ENCODE measurements around the gene ADGRG2. TPM values are rescaled to one million over a fixed set of nuclear protein-coding genes. Genes with fewer than 3 reads are reported as not detected.
"Not testable (repeated sequence)": the region's sequence is repeated elsewhere in the genome, so short reads cannot be mapped to it uniquely, and the experiment has no call there.

Gene ADGRG2
- total and polyA plus RNA-seq, 4 donors: 4.5 to 5.9 (median 5.2) TPM

DNA sequence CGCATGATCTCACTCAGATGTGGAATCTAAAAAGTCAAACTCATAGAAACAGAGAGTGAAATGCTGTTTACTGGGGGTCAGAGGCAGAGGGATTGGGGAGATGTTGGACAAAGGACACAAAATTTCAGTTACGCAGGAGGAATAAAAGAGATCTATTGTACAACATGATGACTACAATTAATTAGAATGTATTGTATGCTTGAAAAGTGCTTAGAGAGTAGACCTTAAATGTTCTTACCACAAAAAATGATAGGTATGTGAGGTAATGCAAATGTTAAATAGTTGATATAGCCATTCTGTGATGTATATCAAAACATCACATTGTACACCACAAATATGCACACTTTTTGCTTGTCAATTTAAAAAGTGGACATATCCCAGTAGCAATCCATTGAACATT lies 102.3 kb downstream of the ADGRG2 start:
- Histone ChIP-seq H3K27ac (ENCODE audit: low read depth, low read length) (no peak overlapping the region), H3K4me1 (ENCODE audit: control insufficient read depth, insufficient read depth, low read length) (no peaks in the 10 kb centered on the region), H3K9me3 (ENCODE audit: control insufficient read depth, insufficient read depth, low read length) (no peaks in the 10 kb centered on the region), H3K36me3 (ENCODE audit: control insufficient read depth, insufficient read depth, low read length) (no peaks in the 10 kb centered on the region), H3K4me3 (ENCODE audit: low read depth, low read length) (no peak overlapping the region), H3K27me3 (ENCODE audit: control insufficient read depth, insufficient read depth, low read length) (no peaks in the 10 kb centered on the region)
- DNase-seq (ENCODE audit: low read depth in 4 of 6, low spot score in 6 of 6): no peak
- WGBS (ENCODE audit: insufficient coverage): 89% methylated on average over 1 of the region's 2 CpGs

DNA sequence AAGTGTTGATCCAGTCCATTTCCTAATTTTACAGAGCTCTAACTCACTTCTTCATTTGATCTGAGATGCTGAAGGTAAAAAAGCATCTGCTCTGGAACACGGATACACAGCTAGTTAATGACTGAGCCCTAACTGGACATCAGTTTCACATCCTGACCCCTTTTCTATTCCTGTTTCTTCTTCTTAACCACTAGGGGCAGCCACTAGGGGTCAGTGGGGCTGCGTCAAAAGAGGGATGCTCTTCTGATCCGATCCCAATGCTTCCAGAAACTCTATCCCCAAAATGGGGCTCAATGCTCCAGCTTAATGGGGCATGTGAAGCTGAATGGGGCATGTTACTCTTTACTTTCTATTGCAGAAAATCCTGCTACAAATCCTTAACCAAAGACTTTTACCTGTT lies 105.0 kb downstream of the ADGRG2 start:
- Histone ChIP-seq H3K4me1 (ENCODE audit: control insufficient read depth, insufficient read depth, low read length) (no peaks in the 10 kb centered on the region), H3K27me3 (ENCODE audit: control insufficient read depth, insufficient read depth, low read length) (no peaks in the 10 kb centered on the region), H3K27ac (ENCODE audit: low read depth, low read length) (no peak overlapping the region), H3K9me3 (ENCODE audit: control insufficient read depth, insufficient read depth, low read length) (no peaks in the 10 kb centered on the region), H3K36me3 (ENCODE audit: control insufficient read depth, insufficient read depth, low read length) (no peaks in the 10 kb centered on the region), H3K4me3 (ENCODE audit: low read depth, low read length) (no peak overlapping the region)
- WGBS (ENCODE audit: insufficient coverage): 31% methylated on average over 3 of the region's 3 CpGs
- peak in 2 of 6 donors; percentile 26 to 47 for DNase-seq (ENCODE audit: low read depth in 4 of 6, low spot score in 6 of 6)

DNA sequence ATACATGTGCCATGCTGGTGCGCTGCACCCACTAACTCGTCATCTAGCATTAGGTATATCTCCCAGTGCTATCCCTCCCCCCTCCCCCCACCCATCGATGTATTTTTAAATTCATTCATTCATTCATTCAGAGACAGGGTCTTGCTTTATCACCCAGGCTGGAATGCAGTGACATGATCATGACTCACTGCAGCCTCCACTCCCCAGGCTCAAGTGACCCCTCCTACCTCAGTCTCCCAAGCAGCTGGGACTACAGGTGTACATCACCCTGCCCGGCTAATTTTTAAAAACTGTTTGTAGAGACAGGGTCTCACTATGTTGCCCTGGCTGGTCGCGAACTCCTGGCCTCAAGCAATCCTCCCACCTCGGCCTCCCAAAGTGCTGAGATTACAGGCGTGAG lies 105.7 kb downstream of the ADGRG2 start:
- not testable (repeated sequence) for H3K27ac ChIP-seq (ENCODE audit: low read depth, low read length); H3K9me3 ChIP-seq (ENCODE audit: control insufficient read depth, insufficient read depth, low read length); H3K27me3 ChIP-seq (ENCODE audit: control insufficient read depth, insufficient read depth, low read length); H3K4me1 ChIP-seq (ENCODE audit: control insufficient read depth, insufficient read depth, low read length); H3K4me3 ChIP-seq (ENCODE audit: low read depth, low read length); DNase-seq (ENCODE audit: low read depth in 4 of 6, low spot score in 6 of 6); H3K36me3 ChIP-seq (ENCODE audit: control insufficient read depth, insufficient read depth, low read length)
- 91% methylated on average over 5 of the region's 8 CpGs for WGBS (ENCODE audit: insufficient coverage)

DNA sequence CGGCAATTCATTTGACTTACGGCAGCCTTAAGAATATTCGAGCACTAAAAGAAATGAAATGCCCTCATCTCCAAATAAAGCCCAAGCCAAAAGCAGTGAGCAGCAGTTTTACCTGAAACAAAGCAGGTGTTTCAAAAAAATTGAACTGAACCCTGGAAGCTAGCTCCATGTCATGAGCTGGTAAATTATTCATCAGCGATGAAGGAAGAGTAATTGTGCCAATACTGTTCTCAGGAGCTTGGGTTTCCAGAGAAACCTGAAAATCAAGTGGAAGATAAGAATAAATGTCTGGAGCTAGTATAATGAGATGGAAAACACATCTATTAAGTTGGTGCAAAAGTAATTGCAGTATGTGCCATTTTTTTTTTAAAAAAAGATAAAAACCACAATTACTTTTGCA lies 114.4 kb downstream of the ADGRG2 start:
- WGBS (ENCODE audit: insufficient coverage): 89% methylated on average over 4 of the region's 4 CpGs
- Histone ChIP-seq H3K9me3 (ENCODE audit: control insufficient read depth, insufficient read depth, low read length) (no peaks in the 10 kb centered on the region), H3K4me1 (ENCODE audit: control insufficient read depth, insufficient read depth, low read length) (no peaks in the 10 kb centered on the region), H3K27ac (ENCODE audit: low read depth, low read length) (no peak overlapping the region), H3K4me3 (ENCODE audit: low read depth, low read length) (no peak overlapping the region), H3K27me3 (ENCODE audit: control insufficient read depth, insufficient read depth, low read length) (no peaks in the 10 kb centered on the region), H3K36me3 (ENCODE audit: control insufficient read depth, insufficient read depth, low read length) (no peaks in the 10 kb centered on the region)
- no peak for DNase-seq (ENCODE audit: low read depth in 4 of 6, low spot score in 6 of 6)

DNA sequence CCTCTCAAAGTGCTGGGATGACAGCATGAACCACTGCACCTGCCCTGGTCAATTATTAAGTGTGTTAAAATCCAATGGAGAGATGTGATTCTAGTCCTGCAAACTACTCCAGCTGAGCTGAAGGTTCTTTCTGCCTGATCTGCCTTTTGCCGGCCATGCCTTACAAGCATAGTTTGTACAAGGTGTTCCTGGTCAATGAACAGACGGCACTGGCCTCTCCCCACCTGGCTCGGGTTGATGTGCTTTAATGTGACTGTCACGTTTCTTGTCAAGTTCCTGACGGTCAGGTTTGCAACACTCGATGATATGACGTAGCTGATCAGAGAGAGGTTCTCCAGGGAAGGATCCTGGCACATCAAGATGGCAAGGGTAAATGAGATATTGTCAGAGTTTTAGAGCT lies 115.3 kb downstream of the ADGRG2 start:
- no peak overlapping the region for H3K4me3 ChIP-seq (ENCODE audit: low read depth, low read length)
- no peak for DNase-seq (ENCODE audit: low read depth in 4 of 6, low spot score in 6 of 6)
- H3K27ac ChIP-seq (ENCODE audit: low read depth, low read length): no peak overlapping the region
- 79% methylated on average over 7 of the region's 7 CpGs for WGBS (ENCODE audit: insufficient coverage)
- no peaks in the 10 kb centered on the region for H3K27me3 ChIP-seq (ENCODE audit: control insufficient read depth, insufficient read depth, low read length)
- no peaks in the 10 kb centered on the region for H3K36me3 ChIP-seq (ENCODE audit: control insufficient read depth, insufficient read depth, low read length)
- no peaks in the 10 kb centered on the region for H3K9me3 ChIP-seq (ENCODE audit: control insufficient read depth, insufficient read depth, low read length)
- no peaks in the 10 kb centered on the region for H3K4me1 ChIP-seq (ENCODE audit: control insufficient read depth, insufficient read depth, low read length)

DNA sequence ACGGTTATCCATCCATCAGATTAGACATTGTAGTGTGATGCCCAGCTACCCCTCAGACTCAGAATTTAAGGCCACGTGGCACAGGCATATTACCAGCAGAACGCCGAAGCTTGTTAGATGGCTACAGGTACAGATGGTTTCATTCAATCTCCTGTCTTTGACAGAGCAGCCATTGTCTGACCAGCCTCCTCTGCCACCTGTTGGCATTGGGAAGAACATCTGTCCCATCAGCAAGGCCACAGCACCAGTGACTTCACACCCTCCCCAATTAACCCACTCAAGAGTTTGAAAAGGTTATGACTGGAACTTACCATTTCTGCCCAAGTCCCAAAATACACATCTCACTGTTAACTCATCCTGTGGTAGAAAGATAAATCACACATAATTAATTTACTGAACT lies 116.4 kb downstream of the ADGRG2 start:
- WGBS (ENCODE audit: insufficient coverage): 71% methylated on average over 3 of the region's 4 CpGs
- no peak for DNase-seq (ENCODE audit: low read depth in 4 of 6, low spot score in 6 of 6)
- Histone ChIP-seq H3K27me3 (ENCODE audit: control insufficient read depth, insufficient read depth, low read length) (no peaks in the 10 kb centered on the region), H3K4me1 (ENCODE audit: control insufficient read depth, insufficient read depth, low read length) (no peaks in the 10 kb centered on the region), H3K4me3 (ENCODE audit: low read depth, low read length) (no peak overlapping the region), H3K36me3 (ENCODE audit: control insufficient read depth, insufficient read depth, low read length) (no peaks in the 10 kb centered on the region), H3K9me3 (ENCODE audit: control insufficient read depth, insufficient read depth, low read length) (no peaks in the 10 kb centered on the region), H3K27ac (ENCODE audit: low read depth, low read length) (no peak overlapping the region)

DNA sequence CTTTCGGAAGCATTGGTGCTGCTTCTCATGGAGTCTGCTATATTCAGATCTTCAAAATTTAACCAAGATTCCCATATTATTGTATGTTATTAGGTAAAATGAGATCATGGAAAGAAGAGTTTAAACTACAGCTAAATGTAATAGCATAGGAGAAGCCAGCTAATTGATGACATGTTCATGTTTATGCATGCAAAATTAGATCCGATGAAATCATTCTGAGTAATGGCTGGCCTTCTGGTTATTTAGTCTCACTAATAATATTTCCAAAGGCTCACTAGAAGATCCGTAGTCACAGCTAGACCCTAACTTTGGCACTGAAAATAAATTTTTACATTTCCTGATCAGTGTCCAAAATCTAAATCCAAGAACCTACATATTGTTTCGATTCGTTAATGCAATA lies 118.5 kb downstream of the ADGRG2 start:
- Histone ChIP-seq H3K36me3 (ENCODE audit: control insufficient read depth, insufficient read depth, low read length) (no peaks in the 10 kb centered on the region), H3K27ac (ENCODE audit: low read depth, low read length) (no peak overlapping the region), H3K4me3 (ENCODE audit: low read depth, low read length) (no peak overlapping the region), H3K27me3 (ENCODE audit: control insufficient read depth, insufficient read depth, low read length) (peaks cover 2% of the 10 kb centered on the region), H3K4me1 (ENCODE audit: control insufficient read depth, insufficient read depth, low read length) (no peaks in the 10 kb centered on the region), H3K9me3 (ENCODE audit: control insufficient read depth, insufficient read depth, low read length) (no peaks in the 10 kb centered on the region)
- WGBS (ENCODE audit: insufficient coverage): 86% methylated on average over 1 of the region's 5 CpGs
- DNase-seq (ENCODE audit: low read depth in 4 of 6, low spot score in 6 of 6): no peak

DNA sequence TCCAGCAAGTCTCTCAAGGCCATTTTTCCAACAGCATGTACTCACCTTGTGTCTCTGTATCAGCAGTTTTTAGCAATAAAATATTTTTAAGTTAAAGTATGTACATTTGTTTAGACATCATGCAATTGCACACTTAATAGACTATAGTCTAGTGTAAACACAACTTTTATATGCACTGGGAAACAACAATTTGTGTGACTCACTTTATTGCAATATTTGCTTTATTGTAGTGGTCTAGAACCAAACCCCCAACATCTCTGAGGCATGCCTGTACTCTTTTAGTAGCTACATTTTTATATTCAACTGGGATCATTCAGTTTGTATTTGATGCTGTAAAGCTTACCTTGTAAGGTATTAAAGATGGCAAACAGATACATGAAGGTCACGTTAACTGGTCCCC lies 123.6 kb downstream of the ADGRG2 start:
- no peaks in the 10 kb centered on the region for H3K4me1 ChIP-seq (ENCODE audit: control insufficient read depth, insufficient read depth, low read length)
- 60% methylated on average over 1 of the region's 1 CpG for WGBS (ENCODE audit: insufficient coverage)
- no peaks in the 10 kb centered on the region for H3K9me3 ChIP-seq (ENCODE audit: control insufficient read depth, insufficient read depth, low read length)
- no peak overlapping the region for H3K4me3 ChIP-seq (ENCODE audit: low read depth, low read length)
- H3K27me3 ChIP-seq (ENCODE audit: control insufficient read depth, insufficient read depth, low read length): peaks cover 2% of the 10 kb centered on the region
- DNase-seq (ENCODE audit: low read depth in 4 of 6, low spot score in 6 of 6): no peak
- H3K27ac ChIP-seq (ENCODE audit: low read depth, low read length): no peak overlapping the region
- H3K36me3 ChIP-seq (ENCODE audit: control insufficient read depth, insufficient read depth, low read length): no peaks in the 10 kb centered on the region

DNA sequence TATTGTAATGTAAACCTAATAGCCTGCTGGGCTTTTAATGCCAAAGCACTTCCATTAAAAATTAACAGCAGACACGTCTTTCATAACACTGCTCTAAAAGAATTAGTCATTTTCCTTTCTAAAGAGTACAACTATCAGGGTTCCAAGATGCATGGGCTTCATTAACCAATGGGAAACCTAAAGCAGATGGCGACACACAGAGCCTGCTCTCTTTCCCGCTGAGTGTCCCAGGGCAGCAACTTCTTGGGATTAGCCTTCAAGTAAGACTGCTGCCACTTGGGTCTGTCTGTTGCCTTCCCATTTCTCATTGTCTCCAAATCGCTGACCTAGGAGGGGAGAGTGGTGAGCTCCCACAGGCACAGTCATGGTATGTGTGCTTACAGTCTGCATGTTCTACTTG lies 124.4 kb downstream of the ADGRG2 start:
- peaks cover 2% of the 10 kb centered on the region for H3K27me3 ChIP-seq (ENCODE audit: control insufficient read depth, insufficient read depth, low read length)
- peak in 1 of 6 donors; percentile 48 for DNase-seq (ENCODE audit: low read depth in 4 of 6, low spot score in 6 of 6)
- no peaks in the 10 kb centered on the region for H3K4me1 ChIP-seq (ENCODE audit: control insufficient read depth, insufficient read depth, low read length)
- H3K4me3 ChIP-seq (ENCODE audit: low read depth, low read length): no peak overlapping the region
- H3K9me3 ChIP-seq (ENCODE audit: control insufficient read depth, insufficient read depth, low read length): no peaks in the 10 kb centered on the region
- 33% methylated on average over 3 of the region's 4 CpGs for WGBS (ENCODE audit: insufficient coverage)
- no peaks in the 10 kb centered on the region for H3K36me3 ChIP-seq (ENCODE audit: control insufficient read depth, insufficient read depth, low read length)
- H3K27ac ChIP-seq (ENCODE audit: low read depth, low read length): no peak overlapping the region

DNA sequence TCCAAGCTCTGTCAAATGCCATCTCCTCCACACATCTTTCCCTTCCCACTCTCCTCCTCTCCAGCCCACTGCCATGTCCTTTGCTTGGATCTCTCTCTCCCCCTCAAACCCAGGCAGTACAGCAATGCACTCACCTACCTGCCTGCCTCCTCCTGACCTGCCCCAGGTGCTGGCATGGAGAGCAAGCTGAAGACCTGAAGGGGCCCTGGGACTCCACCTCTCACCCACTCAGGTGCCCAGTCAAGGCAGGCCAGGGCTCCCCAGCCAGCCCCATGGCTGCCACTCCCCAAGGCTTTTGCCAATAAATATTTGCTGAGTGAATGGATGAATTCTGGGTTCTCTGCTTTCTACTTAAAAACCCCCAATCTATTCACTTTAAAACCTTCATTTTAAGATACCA lies 125.7 kb downstream of the ADGRG2 start:
- no peak for DNase-seq (ENCODE audit: low read depth in 4 of 6, low spot score in 6 of 6)
- Histone ChIP-seq H3K36me3 (ENCODE audit: control insufficient read depth, insufficient read depth, low read length) (no peaks in the 10 kb centered on the region), H3K4me3 (ENCODE audit: low read depth, low read length) (no peak overlapping the region), H3K27ac (ENCODE audit: low read depth, low read length) (no peak overlapping the region), H3K4me1 (ENCODE audit: control insufficient read depth, insufficient read depth, low read length) (no peaks in the 10 kb centered on the region), H3K9me3 (ENCODE audit: control insufficient read depth, insufficient read depth, low read length) (no peaks in the 10 kb centered on the region), H3K27me3 (ENCODE audit: control insufficient read depth, insufficient read depth, low read length) (peaks cover 2% of the 10 kb centered on the region)

All from spinal cord (tissue), 10 donors.